ENCODE measurements around the gene NRXN2. TPM values are rescaled to one million over a fixed set of nuclear protein-coding genes. Genes with fewer than 3 reads are reported as not detected.

Gene NRXN2
- polyA plus RNA-seq, 12 donors, result 14.4 to 40.7 (median 22.2) TPM; not detected in 1

- DNase-seq, result no peak
Measured at GRCh38 chr11:64593156-64594105, 129.6 kb downstream of the NRXN2 start.

GRCh38 chr11:64592656-64593055 is 130.3 kb downstream of the NRXN2 start:
- DNase-seq, result no peak

GRCh38 chr11:64592234-64592615 is 130.8 kb downstream of the NRXN2 start:
- no peak for DNase-seq

DNA sequence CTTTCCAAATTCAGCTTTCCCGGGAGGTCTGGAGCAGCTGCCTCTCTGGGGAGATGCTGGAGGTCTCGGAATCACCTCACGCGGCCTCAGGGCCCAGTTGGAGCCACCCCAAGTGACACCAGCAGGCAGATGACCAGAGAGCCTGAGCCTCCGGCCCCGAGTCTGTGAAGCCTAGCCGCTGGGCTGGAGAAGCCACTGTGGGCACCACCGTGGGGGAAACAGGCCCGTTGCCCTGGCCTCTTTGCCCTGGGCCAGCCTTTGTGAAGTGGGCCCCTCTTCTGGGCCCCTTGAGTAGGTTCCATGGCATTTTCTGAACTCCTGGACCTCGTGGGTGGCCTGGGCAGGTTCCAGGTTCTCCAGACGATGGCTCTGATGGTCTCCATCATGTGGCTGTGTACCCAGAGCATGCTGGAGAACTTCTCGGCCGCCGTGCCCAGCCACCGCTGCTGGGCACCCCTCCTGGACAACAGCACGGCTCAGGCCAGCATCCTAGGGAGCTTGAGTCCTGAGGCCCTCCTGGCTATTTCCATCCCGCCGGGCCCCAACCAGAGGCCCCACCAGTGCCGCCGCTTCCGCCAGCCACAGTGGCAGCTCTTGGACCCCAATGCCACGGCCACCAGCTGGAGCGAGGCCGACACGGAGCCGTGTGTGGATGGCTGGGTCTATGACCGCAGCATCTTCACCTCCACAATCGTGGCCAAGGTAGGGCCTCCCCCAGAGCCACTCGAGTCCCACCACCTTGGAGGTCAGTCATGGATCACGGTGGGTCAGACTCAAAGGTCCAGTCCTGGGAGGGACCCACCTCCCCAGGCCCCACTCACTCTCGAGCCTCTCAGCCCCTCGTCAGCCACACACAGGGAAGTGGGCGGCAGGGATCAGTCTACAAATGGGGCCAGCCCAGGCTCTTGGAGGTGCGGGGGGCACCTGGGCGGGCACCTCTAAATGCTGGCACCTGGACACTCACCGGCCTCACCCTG is 131.5 kb downstream of the NRXN2 start:
- no peak for DNase-seq

DNA sequence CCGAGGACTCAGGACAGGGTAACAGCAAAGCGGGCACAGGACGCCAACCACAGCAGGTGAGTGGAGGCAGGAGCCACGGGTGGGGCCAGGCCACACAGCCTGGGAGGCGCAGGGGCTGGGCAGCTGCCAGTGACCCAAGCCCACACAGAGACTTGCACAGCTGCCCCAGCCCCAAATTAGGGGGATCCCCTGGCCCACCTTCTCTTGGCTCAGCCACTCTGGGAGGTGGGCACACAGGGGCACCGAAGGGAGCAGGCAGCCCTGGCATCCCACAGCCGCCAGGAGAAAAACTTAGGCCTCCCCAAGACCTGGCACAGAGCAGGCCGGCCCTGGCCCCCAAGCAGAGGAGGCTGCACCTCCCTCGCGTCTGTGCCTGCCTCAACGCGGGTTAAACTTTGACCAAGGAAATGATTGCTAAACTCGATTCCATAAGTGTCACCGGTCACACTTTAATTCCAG is 132.2 kb downstream of the NRXN2 start, which contains the start of gene SLC22A12:
Gene SLC22A12 (plus strand): TSS at position 458 of the 459 bp plus-strand sequence. CDS start 337 bp downstream, outside the sequence.
- no peak for DNase-seq

- DNase-seq, result no peak
Measured at GRCh38 chr11:64588701-64589100, 134.3 kb downstream of the NRXN2 start.

- DNase-seq, result no peak
Measured at GRCh38 chr11:64586366-64586765, 136.6 kb downstream of the NRXN2 start.

DNA sequence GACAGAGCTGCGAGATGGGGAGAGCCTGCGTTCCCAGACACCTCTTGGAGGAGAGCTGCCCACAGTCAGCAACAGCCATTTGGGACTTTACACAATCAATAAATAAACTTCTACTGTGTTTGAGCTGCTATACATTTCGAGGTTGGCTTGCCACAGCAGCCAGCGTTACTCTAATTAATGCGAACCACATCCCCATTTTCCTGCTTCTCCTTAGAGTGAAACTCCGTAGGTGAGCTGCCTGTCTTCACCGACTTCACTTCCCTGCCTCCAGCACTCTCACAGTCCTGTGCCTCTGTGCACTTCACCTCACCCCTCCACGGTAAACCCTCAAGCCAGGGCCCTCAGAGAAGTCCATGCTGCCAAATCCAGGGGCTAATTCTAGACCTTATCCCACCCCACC is 137.8 kb downstream of the NRXN2 start:
- no peak for DNase-seq

DNA sequence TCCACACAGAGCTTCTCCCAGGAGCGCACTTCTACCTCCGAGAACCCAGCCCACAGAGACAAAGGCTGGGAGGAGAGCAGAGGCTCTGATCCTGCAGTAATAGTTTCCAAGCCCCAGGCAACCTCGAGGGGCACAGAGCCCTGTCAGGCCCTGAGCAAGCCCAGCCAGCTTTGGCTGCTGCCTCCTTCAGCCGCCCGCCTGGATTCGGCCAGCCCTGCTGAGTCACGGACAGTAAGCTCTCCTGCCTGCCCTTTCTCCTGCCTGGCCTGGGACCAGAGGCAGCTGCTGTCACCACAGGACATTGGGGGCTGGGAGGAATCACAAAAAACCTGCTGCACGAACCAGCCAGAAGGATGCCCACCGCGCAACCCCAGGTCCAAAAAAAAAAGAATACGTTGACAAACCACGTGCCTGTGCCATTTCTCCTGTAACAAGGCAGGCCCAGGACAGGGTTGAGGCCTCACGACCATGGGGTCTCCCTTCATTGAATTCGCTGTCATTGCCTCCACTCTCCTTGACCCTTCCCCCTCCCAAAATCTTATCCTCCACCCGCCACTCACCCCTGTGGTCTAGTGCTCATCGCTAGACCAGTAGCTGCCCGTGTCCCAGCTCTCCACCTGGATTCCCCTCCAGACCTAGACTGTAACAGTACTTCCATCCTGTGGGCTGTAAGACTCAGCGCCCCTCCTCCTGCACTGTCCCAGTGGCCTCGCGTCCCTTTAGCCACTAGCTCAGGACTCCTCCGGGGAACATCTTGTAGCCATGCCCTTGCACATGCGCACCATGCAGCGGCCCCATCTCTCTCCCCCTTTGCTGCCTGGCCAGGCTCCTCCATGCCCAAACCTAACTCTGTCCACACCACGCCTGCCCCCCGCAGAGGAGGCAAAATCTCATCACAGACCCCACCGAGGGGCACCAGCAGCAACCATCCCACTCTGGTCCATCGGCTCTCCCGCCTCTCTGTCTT is 139.4 kb downstream of the NRXN2 start:
- no peak for DNase-seq

DNA sequence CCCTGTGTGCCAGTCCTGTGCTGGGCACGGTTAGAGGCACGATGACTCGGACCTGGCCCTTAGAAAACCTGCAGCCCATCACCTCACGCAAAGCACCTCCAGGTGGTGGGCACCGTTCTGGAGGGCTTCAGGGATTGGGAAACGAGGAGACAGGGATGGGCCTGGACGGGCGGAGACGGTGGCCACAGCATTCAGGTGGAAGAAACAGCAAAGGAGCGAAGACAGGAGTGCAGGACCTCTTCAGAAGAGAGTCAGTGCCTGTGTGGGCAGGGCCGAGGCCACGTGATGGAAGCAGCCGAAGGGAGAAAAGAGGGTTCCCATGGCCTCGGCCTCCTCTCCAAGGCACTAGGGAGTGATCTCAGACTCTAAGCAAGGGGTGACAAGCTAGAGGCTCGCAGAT is 140.1 kb downstream of the NRXN2 start:
- DNase-seq, result no peak

DNA sequence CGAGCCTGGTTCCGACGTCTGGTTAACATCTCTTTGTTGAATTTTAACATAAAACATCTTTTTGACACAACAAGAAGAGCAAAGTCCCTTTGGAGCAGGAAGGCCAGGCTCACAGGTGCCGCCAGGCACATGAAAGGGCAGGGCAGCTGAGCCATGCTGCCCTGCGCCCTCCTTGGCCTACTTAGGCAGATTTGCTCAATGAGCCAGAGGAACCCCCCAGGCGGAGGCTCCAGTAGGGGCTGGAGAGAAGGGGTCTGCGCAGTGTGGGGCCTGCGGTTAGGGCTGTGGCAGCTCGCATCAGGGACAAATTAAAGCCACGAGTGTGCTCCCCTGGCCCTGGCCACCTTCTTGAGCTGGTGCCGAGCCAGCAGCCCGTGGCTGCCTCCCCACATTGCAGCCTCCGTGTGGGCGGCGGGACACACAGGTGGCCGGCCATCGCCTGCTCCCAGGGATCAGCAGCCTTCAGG is 141.9 kb downstream of the NRXN2 start:
- no peak for DNase-seq

DNA sequence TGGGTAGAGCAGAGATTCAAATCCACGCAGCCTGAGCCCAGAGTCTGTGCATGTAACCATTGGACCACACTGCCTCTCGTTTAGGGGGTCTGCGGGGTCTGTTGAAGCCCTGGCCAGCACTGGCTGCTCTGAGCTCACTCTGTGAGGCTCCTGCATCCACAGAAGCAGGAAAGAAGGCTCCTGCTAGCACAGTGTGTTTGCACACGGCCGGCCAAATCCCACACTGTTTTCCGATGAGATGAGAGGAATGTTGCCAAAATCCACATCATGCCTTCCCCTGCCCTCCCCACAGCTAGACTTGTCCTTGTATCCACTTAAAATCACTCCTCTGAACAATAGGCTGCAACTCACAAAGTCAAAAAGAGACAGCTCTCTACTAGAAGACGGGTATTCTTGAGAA is 142.6 kb downstream of the NRXN2 start:
- peak; percentile 79 for DNase-seq

DNA sequence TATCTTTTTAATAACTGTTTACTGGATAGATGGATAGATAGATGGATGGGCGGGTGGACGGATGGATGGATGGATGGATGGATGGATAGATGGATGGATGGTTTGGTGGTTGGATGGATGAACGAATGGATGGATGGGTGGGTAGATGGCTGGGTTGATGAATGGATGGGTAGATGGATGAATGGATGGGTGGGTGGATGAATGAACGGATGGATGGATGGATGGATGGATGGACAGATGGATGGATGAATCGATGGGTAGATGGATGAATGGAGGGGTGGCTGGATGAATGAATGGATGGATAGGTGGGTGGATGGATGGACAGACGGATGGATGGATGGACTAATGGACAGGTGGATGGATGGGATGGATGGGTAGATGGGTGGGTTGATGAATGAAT is 145.8 kb downstream of the NRXN2 start:
- DNase-seq, result no peak

DNA sequence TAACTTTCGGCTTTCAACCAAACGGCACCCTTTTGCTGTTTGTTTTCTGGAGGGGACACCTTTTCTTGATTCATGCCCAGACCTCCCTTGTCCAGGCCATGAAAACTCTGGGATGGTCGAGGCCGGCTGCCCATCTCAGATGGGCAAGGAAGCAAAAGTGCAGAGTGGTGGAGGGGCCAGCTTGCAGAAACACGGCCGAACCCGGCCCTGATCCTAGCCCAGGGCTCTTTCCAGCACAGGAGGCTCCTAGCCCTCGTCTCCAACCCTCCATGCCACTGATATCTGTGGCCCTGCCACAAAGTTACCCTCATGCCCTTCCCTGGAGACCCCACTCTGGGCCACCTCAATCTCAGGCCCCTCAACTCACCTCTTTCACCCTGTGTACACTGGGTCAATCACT is 150.9 kb downstream of the NRXN2 start:
- DNase-seq, result no peak

DNA sequence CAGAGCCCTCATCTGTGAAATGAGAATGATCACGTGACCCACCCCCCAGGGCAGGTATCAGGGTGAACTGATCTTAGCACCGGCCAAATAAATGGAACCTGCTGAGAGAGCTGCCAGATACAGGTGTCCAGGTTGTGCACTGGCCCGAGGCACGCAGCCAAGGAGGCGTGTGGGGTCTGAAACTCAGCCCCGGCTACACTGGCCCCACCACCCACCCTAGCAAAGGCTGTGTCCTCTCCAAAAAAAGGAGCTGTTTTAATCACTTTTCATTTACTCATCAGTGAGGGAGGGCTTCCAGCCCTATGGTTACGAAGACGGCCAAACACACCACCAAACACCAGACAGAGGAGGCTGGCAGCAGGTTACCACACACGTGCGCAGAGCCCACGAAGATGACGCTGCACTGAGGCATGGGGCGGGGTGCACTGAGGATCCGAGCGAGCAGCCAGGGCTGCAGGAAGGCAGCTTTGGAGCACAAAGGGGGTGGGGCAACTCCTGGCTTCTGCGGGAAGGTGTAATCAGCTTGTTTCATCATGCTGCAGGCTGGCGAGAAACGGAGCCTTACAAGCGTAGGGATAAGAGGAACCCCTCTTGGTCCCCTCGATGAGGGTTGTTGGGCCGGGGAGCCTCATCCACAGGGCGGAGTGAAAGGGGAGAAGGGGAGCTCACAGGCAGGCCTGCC is 151.4 kb downstream of the NRXN2 start:
- DNase-seq, result no peak

GRCh38 chr11:64571050-64571409 is 152.0 kb downstream of the NRXN2 start:
- no peak for DNase-seq

DNA sequence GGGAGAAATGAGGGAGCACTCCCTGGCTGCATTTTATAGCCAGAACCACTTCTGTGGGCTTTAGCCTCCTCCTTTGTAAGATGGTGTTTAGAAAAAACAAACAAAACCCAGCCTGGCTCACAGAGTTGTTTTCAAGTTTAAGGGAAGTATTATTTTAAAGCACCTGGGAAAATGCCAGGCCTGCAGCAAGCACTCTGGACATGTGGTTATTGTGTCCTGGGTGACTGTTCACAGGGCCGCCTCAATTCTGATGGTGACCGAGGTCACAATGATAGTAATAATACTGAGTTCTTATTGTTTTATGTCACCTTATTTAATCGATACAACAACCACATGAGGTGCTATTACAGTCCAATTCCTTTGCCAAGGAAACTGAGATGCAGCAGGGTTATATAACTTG is 152.7 kb downstream of the NRXN2 start:
- no peak for DNase-seq

GRCh38 chr11:64569300-64569970 is 153.6 kb downstream of the NRXN2 start:
- no peak for DNase-seq

GRCh38 chr11:64568584-64569140 is 154.3 kb downstream of the NRXN2 start:
- no peak for DNase-seq

Data from muscle of arm (tissue), 12 donors.